Cardiac septum (tissue), 1 donor: ENCODE results near the gene LIN37. TPM values are rescaled to one million over a fixed set of nuclear protein-coding genes. Genes with fewer than 3 reads are reported as not detected.

Source experiments
- DNase-seq: peaks from one replicate; pipeline ENCODE4 v3.0.0-alpha.2; 2020; ENCODE audit warnings: low spot score
- intact Hi-C: fragments of 100-400 bp; cut with DNase I; formaldehyde crosslinking; loops from one replicate; pipeline ENCODE4 v1.14.0; 2022
- long read RNA-seq: library from polyadenylated mRNA; unstranded; transcript quantifications from one replicate; pipeline ENCODE4 v2.0.0, GENCODE V29; 2021
- total RNA-seq: library from RNA; stranded (reverse); fragmentation: NEBNext Ultra II Directional; extraction: Animal tissue kit (Norgen Biotek cat#: 25700); gene quantifications from one replicate; pipeline ENCODE4 v1.2.1, GENCODE V29; 2021
- donor health status: DM: no; HTN: no; CAD: no.

Gene LIN37, protein sequence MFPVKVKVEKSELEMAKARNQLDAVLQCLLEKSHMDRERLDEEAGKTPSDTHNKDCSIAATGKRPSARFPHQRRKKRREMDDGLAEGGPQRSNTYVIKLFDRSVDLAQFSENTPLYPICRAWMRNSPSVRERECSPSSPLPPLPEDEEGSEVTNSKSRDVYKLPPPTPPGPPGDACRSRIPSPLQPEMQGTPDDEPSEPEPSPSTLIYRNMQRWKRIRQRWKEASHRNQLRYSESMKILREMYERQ
- total RNA-seq = 9.6 TPM
- long read RNA-seq, partial matches to known transcripts = 1 of 5 reads
- long read RNA-seq, other reads (novel, unspliced or antisense) = 1 of 5 reads

DNA sequence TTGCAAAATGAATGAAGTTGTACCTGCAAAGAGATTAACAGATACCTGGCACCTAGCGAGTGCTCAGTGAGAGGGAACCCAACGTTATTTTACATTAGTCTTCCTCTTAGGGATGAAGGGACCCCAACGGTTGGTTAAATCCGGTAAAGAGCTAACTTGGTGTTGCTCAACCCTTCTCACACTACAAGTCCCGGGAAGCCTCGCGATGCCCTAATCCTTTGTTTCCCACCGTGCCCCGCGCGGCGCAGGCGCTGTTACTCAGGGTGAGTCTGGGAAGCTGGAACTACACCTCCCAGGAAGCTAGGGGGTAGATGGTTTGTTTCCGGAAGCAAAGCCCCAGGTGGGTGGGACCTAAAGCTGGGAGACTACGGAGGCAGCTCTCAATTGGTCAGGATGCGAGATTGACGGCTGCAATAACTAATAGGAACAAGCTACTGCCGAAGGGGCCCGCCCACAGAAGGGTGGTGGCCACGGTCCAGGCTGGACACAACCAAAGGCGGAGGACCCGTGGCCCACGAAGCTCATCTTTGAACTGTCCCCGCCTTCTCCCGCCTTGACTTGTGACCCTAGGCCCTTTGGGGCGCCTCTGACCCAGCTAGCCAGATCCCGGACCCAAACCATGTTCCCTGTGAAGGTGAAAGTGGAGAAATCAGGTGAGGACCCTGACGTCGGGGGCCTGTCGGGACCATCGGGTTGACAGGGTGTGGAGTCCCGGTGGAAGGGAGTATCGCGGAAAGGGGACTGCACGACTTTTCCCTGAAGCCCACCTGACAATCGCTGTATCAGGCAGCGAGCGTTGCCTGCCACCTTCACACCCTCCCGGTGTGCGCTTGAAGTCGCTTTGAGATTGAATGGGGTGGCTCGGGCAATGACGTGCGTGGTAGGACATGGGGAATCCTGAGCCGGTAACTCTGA, at the start of gene LIN37:
TSS of gene LIN37 (plus strand) at position 471 of the 915 bp plus-strand sequence. CDS start at position 620, 149 bp downstream.
- intact Hi-C loops = no loop called here
- DNase-seq = peak; percentile 99

DNA sequence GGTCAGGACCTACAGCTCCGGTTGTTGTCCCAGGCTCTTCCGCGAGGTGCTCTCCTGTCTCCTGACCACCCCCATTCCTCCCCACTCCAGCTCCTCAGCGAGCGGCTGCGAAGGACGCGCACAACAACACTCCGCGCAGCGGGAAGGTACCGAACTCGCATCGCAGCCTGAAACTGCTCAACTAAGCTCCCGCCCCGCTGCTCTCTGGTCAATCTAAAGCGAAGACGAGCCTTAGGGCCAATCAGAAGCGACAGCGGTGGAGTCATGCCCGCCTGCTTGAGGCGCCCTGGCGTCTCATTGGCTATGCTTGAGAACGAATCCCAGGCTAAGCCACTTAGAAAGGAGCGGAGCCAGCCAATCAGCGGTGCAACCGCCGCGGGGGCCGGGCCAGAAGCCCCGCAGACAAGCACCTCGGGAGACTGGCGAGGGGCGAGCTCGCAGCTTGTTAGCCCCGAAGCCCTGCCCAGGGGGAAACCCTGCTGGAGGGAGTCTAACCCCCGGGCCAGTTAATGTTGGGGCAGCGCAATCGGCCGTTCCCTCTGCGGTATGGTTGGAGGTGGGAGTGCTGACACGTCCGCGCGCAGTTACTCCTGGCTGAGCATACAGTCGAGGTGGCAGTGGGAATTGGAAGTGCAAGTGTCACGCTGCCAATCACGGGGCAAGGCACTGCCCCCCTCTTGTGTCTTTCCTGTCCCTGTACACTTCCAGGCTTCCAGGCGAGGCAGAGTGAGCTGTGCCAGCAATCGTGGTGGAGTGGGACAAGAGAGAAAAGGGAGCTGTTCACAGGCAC, 46.0 kb upstream of the LIN37 start:
- DNase-seq = peak; percentile 97
- intact Hi-C loops = no loop called here

DNA sequence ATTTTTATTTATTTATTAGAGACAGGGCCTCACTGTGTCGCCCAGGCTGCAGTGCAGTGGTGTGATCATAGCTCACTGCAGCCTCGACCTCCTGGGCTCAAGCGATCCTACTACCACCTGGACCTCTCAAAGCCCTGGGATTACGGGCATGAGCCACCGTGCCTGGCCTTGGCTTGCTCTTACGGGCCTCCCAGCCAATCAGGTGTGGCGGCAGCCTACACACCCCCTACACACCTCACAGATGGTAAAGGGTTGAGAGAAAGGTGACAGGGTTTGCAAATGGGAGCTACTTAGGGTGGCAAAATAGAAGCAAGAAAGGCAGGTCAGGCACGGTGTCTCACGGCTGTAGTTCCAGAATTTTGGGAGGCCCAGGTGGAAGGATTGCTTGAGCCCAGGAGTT, 45.0 kb upstream of the LIN37 start:
- no peak for DNase-seq
- intact Hi-C loops = no loop called here

DNA sequence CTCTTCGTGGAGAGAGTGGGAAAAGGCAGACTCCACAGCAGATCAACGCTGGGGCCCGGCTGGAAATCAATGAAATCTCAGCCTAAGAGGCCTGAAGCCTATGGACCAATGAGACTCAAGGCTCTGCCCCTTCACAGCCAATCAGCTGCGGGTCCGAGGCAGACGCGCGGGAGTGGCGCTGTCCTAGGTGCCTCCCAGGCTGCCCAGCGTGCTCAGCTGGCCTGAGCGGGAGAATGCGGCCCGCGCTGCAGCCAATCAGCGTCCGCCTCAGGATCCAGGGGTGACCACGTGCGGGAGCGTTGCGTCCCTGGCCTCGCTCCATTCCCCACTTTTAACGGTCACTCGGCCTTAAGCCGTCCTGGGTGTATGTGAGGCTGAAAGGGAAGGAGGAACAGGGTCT, 44.2 kb upstream of the LIN37 start, which contains the start of gene ZBTB32:
TSS of gene ZBTB32 (plus strand) at position 341 of the 400 bp plus-strand sequence. CDS start 10,069 bp downstream, outside the sequence.
- intact Hi-C loops = no loop called here
- DNase-seq = no peak

DNA sequence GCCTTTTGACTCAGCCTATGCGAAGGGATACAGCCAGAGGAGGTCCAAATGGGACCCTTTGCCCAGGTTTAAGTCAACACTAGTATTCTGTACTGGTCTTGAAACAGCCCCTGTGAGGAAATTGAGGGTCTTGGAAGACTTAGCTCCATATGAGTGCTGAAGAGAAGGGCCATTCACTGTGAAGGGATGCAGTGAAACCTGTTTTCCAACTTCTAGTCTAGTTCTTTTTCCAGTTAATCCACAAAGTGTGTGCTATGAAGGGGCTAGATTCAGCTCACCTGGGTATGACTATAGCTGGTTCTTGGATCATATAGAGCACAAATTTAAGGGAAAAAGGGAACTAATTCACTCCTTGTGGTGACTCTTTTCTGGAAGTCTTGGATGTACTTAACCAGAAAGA, 40.0 kb upstream of the LIN37 start:
- intact Hi-C loops = no loop called here
- no peak for DNase-seq

DNA sequence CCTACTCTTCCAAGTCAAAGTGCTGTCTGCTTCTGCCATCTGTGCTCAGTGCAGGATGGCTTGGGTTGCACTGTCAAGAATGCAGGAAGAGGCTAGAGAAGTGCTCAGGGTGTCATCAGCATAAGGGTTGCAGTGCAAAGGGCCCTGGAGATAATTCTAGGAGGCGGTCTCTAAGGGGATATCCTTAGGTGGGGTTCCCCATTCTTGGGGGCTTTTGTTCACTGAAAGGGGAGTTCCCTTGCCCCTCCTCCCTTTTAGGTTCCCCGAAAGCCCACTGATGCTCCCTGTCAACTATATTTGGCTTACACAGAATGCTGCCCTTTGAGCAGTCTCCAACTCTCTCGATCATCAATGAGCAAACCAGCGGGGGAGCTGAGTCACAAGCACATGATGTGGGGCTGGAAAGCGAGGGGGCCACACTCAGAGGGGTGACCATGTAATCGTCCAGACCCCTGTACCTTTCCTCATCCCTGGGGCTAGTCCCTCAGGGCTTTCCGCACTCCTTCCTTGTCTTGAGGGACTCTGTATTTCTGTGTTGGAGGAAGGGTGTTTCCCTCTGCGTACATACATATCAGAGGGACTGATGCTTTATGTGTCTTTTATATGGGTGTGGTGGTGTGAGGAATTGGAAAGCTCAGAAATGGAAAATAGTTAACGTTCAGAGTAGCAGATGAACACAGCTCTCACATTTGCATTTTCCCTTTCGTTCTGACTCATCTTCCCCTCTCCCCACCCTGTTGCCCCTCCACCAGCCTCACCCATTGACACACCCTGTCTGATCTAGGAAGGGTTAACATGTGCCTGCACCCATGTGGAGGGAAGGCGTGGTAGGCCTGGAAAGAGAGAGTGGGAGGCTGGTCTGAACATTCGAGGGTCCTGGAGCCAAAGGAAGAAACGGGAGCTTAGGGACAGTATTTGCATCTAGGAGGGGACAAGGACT, 37.3 kb upstream of the LIN37 start:
- intact Hi-C loops = loop anchor here (10.0 kb wide), 1 partner anchor 114 kb away; no protein-coding TSS in a partner anchor
- DNase-seq = no peak

DNA sequence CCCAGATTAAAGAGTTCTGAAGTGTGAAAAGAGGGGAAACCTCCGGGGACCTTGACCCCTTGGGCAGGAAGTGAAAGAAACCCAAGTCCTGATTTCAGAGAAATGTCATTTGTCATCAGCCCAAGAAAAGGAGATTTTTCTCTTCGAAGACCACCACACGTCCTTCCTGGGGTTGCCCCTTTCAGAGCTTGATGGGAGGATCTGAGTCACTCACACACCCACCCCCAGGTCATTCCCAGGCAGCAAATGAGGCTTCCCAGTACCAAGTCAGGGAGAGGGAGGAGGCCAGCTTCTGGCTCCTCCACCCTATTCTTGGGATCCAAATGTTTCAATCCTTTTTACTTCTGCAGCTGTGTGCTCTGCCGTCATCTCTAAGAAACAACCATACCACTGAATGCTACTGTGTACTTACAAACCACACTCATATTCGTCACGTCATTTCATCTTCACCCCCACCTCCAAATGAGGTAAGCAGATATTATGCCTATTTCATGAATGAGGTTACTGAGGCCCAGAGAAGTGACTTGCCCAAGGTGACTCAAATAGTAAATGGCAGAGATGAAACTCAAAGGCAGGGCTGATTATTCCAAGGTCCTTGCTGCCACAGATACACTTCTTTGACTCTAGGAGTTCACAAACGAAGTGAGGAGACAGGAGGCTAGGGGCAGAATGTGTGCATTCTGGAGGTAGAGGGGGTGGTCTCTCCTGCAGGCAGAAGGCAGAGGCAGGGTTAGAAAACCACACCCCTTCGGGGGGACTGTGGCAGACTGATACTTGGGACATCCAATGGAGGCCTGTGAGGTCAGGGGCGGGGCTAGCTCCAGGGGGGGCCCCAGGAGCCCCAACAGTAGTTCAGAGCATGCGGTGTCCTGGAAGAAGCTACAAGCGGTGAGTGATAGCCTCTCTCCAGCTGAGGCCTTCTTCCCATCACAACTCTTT, 35.5 kb upstream of the LIN37 start:
- intact Hi-C loops = loop anchor here (10.0 kb wide), 1 partner anchor 112 kb away; no protein-coding TSS in a partner anchor
- no peak for DNase-seq

DNA sequence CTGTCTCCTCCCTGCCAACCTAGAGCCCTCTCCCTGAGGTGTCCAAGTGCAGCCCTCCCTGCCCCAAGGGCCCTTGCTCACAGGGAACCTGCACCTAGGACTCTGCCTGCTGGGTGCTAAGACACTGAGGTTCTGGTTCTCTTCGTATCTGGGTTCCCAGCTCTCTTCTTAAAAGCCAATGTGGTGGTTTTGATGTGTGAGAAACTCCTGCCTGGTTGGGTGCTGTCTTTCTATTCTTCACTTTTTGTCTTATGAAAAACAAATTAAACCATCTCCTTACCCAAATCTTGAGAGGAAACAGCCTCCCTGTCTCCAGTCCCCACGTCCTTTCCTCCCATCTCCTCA, 34.9 kb upstream of the LIN37 start:
- intact Hi-C loops = loop anchor here (10.0 kb wide), 1 partner anchor 111 kb away; no protein-coding TSS in a partner anchor
- no peak for DNase-seq

DNA sequence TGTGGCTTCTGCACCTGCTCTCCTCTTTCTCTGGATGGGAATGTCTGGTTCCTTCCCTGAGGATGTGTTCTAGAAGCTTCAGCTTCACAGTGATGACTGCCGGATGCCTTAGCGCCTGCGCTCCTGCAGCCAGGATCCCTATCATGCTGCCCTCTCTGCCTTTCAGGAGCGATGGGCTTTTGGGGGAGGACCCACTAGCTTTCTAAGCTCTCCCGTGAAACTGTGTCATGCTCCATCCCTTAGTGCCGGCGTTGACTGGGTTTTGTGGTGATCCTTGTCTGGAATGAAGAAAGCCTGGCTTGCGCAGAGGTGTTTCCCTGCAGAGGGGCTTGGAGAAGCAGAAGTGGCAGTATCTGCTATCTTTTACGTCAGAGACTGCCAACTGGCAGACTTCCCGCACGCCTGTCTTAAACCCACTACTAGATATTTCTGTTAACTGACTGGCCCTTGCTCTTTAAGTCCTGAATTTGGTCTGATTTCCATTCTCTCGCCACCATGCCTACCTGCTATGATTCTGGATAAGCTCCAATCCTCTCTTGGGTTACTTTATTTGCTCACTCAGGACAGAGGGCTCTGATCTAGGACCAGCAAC, 34.4 kb upstream of the LIN37 start:
- intact Hi-C loops = loop anchor here (10.0 kb wide), 1 partner anchor 111 kb away; no protein-coding TSS in a partner anchor
- DNase-seq = no peak

DNA sequence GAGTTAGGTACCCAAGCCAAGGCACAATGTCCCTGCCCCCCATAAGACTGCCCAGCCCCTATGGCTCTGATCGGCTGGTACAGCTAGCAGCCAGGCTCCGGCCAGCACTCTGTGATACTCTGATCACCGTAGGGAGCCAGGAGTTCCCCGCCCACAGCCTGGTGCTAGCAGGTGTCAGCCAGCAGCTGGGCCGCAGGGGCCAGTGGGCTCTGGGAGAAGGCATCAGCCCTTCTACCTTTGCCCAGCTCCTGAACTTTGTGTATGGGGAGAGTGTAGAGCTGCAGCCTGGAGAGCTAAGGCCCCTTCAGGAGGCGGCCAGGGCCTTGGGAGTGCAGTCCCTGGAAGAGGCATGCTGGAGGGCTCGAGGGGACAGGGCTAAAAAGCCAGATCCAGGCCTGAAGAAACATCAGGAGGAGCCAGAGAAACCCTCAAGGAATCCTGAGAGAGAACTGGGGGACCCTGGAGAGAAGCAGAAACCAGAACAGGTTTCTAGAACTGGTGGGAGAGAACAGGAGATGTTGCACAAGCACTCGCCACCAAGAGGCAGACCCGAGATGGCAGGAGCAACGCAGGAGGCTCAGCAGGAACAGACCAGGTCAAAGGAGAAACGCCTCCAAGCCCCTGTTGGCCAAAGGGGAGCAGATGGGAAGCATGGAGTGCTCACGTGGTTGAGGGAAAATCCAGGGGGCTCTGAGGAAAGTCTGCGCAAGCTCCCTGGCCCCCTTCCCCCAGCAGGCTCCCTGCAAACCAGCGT, 33.6 kb upstream of the LIN37 start:
- intact Hi-C loops = loop anchor here (5.0 to 10.0 kb wide), 2 partner anchors 110 to 167 kb away; partner anchors contain the start of gene TMEM147

DNA sequence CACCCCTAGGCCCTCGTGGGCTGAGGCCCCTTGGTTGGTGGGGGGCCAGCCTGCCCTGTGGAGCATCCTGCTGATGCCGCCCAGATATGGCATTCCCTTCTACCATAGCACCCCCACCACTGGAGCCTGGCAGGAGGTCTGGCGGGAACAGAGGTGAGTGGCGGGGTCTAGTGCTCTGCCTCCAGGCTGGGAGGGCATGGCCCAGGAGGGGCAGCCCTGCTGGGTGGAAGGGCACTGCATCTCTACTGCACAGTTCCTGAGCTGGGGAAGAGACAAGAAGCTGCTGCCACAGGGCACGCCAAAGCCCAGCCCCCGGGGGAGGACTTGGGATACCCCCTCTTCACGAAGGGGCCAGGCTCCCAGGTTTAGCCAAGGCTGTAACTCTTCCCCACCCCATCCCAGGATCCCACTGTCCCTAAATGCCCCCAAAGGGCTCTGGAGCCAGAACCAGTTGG, 33.0 kb upstream of the LIN37 start:
- DNase-seq = no peak

More for the DNA sequence above, 33.6 kb upstream of the LIN37 start:
- DNase-seq = no peak

DNA sequence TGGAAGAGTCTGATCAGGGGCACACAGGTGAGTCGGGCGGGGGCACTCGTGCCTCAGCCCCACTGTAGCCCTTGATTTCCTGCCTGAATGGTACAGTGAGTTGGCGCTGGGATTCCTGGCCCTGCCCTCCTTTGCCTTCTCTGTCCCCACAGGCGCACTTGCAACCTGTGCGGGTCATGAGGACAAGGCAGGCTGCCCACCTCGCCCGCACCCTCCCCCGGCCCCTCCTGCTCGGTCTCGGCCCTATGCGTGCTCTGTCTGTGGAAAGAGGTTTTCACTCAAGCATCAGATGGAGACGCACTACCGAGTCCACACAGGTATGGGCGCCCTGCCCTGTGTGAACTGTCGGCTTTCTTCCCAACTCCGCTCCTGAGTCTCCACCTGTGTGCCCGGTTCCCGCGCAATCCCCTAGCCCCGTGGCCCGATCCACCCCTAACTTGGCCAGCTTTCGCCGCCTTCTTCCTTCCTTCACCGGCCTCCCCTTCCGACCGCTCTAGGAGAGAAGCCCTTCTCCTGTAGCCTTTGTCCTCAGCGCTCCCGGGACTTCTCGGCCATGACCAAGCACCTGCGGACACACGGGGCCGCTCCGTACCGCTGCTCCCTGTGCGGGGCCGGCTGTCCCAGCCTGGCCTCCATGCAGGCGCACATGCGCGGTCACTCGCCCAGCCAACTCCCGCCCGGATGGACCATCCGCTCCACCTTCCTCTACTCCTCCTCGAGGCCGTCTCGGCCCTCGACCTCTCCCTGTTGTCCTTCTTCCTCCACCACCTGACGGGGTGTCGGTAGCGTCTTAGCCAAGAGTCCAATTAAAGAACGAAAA, 32.2 kb upstream of the LIN37 start:
- intact Hi-C loops = loop anchor here (1.0 to 10.0 kb wide), 4 partner anchors 23 to 169 kb away; partner anchors contain the start of gene TMEM147
- DNase-seq = peak; percentile 87

More for the DNA sequence above, 33.0 kb upstream of the LIN37 start:
- intact Hi-C loops = loop anchor here (5.0 to 10.0 kb wide), 2 partner anchors 109 to 168 kb away; partner anchors contain the start of gene TMEM147

DNA sequence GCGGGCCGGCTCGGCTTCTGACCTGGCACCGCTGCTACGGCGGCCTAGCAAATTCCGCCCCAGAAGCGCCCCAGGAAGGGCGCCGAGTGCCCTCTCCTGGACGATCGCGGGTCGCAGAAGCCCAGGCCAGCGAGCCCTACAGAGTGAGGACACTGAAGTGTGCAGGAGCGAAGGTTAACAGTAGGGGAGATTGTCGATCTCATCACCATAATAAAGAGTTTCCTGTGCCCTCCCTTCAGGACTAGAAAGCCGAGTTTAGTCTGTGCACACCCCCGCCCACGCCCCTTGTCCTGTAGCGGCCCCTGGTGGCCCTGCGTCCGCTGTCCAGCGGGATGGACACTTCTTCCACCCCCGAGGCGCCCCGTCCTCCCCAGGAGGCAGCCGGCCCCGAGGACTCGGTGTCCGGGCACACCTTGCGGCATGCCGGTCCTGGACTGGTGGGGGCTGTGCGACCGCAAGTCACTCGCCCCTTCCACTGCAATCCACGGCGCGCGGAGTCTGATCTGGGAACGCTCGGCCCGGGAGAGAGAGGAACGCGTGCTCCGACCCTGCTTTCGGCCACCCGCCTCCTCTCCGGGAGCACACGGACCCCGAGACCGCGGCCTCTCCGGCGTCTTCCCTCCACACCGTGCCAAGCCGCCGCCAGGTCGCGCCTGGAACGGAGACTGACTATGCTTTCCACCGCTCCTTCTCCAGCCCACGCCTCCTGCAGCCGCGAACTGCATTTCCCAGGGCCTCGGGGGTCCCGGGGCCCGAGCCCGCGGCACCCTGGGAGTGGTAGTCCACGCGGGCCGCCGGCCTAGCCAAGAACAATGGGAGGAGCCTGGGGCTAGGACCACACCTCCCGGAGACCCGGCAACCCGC, 31.3 kb upstream of the LIN37 start:
- intact Hi-C loops = loop anchor here (1.0 to 10.0 kb wide), 5 partner anchors 24 to 214 kb away; partner anchors contain the start of gene TMEM147

More for the DNA sequence above, 31.3 kb upstream of the LIN37 start:
- DNase-seq = peak; percentile 97
